Pulmonary artery endothelial cell (primary cell): ENCODE measurements around the gene GRIK2. TPM values are rescaled to one million over a fixed set of nuclear protein-coding genes. Genes with fewer than 3 reads are reported as not detected.
"Not testable (repeated sequence)": the region's sequence is repeated elsewhere in the genome, so short reads cannot be mapped to it uniquely, and the experiment has no call there.

Experiments used
- DNase-seq: peaks from one replicate; pipeline ENCODE4 v3.0.0-alpha.2; 2011; ENCODE audit warnings: low read depth, low spot score
- total RNA-seq: library from RNA; depleted of rRNA; stranded (reverse); fragments of >200 nt; gene quantifications from 2 replicates; pipeline ENCODE4 v1.2.3, GENCODE V29; 2014

GRIK2 gene
- not detected in 2 replicates for total RNA-seq

DNA sequence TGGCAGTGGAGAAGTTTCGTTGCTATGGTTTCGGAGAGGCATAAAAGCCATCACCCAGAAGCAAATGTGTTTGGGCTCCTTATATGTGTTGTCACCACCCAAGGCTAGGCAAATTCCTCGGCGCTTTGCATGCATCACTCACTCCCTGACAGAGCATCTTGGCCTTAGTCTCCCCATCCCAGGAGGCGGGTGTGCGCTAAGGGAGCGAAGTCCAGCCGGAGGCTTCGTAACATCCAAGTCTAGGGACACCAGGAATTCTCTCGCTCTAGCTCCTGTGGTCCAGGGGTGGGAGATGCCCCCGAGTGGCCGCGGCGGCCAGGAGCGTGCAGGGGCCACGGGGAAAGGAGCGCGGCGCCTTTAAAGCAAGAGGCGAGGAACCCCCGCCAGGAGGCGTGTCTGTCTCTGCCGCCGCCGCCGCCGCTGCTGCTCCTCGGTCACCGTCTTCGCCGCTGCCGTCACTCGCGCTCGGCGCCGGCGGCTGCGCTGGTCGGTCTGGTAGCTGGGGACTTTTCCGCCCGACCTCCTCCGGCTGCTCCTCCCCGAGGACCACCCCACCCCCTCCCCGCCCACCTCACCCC lies at the start of gene GRIK2:
Gene GRIK2, plus strand, starts transcription at position 458 of the 578 bp plus-strand sequence.
- no peak for DNase-seq

DNA sequence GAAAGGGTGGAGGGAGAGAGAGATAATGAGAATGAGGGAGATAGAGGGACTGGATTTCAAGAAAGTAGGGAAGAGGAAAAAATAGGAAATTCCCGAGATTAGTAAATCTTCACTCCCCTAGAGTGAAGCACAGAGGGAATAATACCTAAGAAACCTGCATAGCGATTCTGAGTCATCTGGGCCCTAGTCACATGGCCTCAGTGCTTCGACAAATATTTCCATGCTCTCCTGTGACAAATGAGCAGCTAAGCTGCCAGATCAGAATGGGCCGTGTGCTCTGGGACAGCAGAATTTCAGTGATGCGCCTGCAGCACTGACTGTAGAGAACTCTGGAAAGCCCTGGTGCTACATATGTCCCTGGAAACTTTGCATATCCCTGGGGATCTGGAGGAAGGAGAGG lies 48.6 kb upstream of the GRIK2 start:
- no peak for DNase-seq

DNA sequence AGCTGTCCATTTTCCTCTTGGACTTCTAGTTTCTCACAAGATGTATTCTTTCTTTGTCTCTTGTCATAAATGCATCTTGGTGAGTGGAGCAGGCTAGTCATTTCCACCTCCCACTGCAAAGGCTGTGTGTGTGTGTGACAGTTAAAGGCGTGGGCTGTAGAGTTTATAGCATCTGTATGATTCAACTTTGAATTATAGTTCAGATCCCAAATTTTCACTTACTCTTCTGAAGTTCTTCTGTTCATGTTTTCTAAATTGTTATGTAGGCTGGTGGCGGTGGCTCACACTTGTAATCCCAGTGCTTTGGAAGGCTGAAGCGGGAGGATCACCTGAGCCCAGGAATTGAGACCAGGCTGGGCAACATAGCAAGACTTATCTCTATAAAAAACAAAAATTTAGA lies 44.7 kb upstream of the GRIK2 start:
- no peak for DNase-seq

DNA sequence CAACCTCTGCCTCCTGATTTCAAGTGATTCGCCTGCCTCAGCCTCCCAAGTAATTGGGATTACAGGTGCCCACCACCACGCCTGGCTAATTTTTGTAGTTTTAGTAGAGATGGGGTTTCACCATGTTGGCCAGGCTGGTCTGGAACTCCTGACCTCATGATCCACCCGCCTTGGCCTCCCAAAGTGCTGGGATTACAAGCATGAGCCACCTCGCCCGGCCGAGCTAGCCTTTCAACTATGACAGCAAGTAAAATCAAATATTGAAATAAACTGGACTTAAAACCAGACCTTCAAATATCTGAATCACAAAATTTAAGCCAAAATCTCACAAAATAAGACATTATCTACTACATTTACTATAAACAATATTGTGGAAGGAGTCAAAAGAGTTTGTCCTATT lies 42.9 kb upstream of the GRIK2 start:
- DNase-seq, result not testable (repeated sequence)

DNA sequence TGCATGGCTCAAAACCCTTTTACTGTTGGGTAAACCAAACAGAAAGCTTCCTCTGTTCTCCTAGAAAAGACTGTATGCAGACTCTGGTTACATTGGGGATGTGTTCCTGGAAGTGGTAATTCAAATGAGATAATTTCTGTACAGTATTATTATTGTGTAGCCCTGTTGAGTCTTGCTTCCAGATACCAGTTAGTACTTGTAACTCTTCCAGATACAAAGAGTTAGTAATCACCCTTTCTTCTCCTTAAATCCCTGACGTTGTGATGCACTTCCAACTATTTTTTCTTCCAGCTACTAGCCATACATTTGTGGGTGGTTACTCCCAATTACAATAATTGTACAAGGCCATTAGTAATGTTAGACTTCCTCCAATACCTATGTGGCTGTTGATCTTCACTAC lies 42.3 kb upstream of the GRIK2 start:
- no peak for DNase-seq

DNA sequence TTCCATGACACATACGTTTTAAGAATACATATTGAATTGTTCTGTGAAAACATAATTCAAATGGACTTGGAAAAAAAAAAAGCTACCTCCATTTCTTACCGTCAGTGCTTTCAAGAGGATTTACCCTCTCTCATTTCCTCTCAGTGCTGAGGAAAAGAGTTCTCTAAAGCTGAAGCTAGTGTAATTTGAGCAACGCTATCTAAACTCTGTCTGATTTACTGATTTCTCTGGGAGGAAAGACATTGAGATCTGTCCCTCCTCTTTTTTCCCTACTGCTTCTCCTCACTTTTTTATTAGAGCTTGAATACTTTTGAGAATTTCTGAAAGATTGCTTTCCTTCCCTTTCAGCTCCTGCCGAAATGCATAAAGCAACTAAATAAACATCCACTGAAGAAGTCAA lies 41.2 kb upstream of the GRIK2 start:
- no peak for DNase-seq

DNA sequence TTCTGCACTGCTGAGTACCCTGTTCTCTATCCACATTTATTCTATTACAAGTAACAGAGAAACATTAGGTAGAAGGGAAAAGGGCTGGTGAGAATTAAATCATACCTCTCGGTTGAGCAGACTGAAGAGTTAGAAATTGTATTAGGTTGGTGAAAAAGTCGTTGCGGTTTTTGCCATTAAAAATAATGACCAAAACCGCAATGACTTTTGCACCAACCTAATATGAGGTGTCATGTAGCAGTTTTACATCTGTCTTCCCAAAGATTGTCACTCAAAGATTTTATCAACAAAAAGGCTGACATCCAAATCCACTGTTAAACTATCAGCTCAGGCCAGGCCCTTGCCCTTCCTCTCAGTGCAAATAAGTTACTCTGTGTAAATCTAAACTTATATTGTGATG lies 28.3 kb upstream of the GRIK2 start:
- no peak for DNase-seq

DNA sequence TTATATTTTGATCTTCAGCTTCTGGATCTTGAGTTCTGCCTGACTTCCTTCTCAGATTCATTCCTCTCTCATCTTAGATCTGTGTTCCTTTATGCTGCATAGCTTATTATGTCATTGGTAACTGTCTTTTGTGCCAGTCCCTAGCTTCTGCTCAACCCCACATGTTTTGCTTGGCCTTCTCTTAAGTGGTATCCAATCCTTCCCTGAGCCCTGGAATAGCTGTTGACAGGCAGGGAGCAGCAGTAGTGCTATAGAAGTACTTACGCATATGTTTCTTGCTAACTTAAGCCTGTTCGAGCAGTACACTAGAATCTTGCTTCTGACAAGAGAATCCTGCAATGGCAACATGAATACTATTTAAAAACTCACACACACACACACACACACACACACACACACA lies 13.6 kb upstream of the GRIK2 start:
- DNase-seq, result no peak

DNA sequence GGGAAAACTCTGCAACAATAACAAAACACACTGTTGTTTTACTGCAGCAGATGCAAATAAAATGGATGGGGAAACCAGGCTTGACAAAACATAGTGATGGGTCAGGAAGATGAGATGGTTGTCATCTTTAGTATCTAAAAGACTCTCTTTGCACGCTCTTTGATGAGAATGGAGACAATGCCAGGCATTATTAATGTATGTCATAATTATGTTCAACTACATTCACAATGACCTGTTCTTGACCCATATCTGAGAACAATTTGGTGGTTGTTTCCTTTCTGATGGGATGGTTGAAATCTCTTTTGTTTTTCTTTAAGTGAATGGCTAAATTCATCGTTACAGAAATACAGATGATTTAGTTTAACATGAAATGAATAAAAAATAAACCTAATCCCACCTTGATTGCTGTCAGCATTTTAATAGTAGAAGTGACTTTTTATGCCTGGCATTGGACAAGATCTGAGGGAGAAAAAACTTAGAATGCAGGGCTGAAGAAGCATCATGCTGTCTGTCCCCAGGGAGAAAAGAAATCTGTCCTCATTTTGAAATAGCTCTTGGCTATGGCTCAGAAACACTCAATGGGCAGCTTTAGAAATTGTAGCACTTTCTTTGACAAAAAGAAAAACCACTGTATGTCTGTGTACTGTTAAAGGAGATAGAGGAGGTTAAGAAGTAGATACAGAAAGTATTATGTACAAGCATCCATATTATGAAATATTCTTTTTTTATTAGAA lies 12.4 kb upstream of the GRIK2 start:
- DNase-seq, result no peak

DNA sequence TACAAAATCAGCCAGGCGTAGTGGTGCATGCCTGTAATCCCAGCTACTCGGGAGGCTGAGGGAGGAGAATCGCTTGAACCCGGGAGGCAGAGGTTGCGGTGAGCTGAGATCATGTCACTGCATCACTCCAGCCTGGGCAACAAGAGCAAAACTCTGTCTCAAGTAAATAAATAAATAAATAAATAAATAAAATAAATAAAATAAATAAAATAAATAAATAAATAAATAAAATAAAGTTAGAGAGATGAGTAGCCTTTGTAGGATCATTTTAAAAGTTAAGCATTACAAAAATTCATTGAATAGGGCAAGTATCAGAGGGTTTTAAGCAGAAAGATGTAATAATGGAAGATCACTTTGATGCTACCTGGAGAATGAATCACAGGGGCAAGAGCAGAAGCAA lies 9.8 kb upstream of the GRIK2 start:
- not testable (repeated sequence) for DNase-seq

DNA sequence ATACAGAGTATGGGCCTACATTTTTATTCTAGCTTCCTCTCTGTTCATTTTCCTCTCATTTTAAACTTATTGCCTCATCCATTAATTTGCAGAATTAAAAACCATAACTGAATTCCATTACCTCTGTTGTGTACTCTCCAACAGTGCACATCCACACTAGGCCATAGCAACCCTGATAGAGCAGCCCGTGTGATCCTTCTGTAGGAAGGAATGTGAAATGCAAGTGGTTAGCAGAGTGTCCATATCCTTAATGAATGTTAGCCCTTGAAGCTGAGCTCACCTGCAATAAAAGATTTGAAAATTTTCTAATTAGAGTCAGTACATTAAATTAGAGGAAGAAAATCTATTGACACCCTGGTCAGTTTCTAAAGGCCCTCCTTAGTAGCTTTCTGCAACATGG lies 6.5 kb upstream of the GRIK2 start:
- DNase-seq, result no peak

DNA sequence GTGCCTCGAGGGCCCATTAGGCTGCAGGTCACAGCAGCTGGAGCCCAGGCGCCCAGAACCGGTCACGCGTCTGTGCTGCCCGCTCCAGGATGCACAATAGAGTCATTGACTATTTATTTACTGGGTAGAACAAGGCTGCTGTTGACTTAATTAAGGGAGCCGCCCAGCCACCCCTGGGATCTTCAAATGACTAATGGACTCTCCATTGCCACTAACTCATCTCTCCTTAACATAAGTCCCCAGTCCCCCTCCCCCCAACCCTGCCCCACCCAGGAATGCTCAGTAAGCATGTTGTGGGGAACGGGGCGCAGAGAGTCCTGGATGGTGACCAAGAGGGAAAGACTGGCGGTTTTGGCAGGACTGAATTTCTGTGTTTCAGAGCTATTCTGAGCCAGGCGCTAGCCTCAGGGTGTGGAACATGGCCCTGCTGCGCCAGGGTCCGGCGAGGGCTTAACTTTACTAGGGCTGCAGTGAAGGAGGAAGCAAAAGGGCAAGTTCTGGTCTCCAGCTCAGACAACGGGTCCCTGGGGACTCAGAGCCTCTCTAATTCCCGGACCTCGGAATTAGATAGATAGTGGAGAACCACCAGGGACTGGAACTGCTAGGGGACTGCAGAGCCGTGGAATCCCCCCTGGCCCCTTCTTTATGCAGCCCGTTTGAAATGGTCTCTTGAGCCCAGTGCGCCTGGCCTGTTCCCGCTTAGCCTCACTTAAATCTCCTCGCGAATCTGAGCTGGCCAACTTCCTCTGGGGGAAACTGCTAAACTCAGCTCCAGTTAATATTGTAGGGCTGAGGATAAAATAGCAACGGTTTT lies 1.5 kb upstream of the GRIK2 start:
- DNase-seq, result no peak

DNA sequence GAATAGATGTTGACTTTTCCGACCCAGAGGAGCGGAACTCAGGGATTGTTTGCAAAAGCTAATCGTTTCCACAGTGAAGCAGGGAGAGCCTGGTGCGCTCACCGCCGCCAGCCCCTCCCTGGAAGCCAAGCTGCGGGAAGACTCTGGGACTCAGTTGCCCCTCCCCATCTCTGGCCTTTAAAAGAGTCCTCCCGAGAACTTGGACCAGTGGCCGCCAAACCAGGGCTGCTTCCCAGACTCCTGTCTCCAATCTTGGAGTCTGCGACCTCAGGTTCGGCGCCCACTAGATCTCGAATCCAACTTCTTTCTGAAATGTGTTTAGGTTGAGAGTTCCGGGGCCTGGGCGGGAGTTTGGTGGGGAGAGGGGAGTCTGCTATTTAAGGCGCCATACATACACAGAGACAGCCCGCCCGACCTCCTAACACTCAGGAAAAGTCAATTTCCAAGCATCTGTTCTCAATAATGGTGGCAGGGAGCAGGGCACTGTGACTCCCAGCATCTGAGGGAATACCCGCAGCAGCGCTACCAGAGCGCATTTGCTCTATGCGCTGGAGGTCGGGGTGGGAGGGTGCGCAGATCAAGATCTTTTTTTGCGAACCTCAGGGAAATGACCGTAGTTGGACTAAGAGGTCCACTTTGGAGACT lies 800 bp upstream of the GRIK2 start:
- no peak for DNase-seq

DNA sequence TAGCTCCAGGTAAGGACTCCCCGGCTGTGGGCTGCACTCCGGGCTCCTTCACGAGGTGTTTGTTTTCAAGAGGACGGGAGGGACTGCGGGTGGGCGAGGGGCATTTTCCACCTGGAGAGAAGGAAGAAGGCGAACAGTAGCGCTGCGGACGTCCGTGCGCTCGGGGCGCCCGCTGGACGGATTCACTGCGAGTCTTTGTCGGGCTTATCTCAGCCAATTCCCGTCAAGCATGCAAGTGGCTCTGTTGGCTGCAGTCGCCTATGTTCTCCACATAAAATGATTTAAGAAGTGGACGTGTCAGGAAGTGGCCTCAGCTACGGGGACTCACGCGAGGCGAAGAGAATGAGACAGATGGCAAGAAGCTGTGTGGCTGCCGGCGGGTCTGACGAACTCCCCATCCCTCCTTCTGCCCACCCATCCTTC lies 332 bp downstream of the GRIK2 start:
- DNase-seq, result no peak

DNA sequence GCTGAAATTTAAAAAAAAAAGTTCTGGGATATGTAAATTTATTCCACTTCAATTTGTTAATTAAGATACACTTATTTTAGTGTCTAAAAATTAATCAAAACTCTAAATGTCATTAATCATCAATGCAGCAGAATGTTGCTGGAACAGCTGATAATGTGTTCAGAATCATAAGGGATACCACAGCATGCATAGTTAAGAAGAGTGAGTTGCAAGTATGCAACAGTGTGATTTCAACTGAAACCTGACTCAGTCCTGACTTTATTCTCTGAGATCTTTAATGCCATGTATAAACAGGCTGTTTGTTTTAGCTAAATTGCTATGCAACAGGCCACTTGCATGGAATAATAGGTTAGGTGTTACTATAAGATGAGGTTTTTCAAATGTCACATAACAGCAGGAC lies 1.4 kb downstream of the GRIK2 start:
- DNase-seq, result no peak

DNA sequence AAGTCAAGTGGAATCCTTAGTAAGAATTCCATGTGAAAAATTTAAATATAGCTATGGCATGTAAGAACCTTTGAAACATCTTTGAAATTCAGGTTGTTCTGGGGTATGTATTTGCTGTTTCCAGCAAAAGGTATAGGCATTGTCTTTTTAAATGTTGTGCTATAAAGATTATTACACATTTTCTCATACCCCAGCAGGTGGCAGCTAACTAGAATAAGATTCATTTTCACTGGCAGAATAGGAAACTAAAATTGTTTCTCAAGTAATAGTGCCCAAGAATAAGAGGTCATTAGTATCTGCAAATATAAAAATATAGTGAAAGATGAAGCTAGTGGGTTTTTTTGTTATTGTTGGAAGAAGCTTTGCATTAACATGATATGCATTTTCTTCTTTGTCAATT lies 1.8 kb downstream of the GRIK2 start:
- DNase-seq, result no peak

DNA sequence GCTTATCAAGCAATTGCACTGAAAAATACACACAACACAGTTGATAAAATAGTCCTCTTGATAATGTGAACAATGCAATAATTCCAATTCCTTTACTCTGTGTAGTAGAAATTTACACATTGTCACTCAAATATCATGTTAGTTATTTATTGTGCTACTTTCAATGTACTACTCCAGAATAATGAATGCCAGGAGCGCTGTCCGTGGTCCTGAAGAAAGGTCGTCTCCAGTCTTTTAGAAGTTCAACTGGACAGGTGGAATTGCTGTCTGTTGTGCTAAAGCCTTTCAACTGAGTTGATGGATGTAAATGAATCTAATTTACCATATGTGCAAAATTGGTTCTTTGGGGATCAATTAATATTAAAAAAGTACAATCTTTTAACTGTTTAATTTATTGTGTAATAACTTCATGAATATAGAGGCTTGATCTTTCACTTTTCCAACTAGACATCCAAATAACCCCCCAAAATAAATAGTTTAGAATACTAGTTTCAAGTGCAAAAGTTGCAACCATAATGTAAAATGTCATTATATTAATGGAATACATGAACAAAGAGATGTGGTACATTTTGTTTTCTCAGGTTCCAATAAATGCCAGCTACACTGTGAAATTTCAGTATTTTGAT lies 3.2 kb downstream of the GRIK2 start:
- no peak for DNase-seq

DNA sequence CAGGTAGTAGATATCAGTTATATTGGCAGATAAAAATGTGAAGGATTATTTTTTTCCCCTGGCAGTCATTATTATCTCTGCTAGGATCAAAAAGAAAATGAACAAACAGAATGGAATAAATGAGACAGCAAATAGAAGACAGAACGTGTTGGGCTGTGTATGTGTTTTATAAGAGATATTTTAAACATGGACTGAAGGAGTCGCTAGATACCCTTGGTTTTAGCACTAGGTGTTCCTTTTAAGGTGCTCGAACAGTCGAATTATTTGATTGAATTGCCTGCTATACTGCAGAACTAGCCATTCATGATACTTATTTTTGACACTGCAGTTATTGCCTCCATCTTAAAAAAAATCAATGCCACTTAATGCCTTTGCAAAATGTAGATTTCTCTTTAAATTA lies 3.7 kb downstream of the GRIK2 start:
- no peak for DNase-seq

DNA sequence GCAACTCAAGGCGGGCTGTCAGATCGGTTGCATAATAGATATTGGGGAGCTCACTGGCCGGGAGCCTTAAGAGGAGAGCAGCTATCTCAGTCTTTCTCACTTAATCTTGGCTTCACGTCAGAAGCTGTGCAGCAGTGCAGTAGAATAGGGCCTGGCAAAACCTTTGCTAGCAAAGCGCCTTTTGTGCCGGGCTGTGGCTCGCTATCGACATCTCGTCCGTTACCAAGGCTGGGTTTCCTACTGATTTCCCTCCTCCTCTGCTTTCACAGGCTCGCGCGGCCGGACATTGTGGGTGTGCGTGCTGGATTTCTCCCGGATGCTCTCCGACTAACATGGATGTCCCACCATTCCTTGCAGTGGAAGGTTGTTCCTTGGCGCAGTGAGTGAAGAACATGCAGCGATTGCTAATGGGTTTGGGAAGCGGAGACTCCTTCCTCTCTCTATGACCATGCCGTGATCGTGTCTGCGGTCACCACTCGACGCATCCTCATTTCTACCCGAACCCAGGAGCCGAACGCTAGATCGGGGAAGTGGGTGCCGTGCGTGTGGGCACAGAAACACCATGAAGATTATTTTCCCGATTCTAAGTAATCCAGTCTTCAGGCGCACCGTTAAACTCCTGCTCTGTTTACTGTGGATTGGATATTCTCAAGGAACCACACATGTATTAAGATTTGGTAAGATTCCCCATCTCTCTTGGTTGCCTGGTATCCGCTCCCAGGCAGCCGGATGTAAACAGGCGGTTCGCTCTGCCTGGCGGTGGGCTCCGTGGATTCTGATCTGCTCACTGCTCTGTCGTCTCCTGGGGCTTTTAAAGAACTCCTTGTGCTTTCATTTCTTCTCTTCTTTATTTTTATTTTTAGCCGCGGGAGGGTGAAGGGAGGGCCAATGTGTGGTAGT lies 5.5 kb downstream of the GRIK2 start:
- no peak for DNase-seq

DNA sequence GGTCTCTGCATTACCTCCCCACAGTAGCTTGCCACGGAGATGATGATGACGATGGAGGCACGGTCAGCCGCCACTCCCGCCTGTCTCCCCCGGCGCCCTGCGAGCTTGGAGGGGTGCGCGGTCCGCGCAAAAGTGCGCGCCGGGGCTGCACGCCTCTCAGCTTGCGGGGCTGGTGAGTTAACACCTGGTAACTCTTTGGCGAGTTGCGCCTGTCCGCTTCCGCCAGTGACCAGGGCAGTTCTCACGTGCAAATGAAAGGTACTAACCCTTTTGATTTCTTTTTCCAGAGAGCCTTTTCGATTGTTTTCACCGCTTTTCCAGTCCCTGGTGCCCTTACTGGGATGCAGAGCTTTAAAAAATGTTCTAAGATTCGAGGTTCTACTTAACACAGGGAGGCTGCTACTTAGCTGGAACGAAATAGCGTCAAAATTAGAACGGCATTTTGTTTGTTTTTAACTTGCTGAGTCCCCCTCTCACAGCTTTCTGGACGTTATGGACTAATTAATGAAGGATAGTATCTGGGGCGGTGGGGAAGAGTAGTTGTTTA lies 6.2 kb downstream of the GRIK2 start:
- no peak for DNase-seq
